Measurements from ENCODE around the gene MATN1. TPM values are rescaled to one million over a fixed set of nuclear protein-coding genes. Genes with fewer than 3 reads are reported as not detected.

MATN1 gene
- total RNA-seq, 1 experiment from 2014 or later = not detected

DNA sequence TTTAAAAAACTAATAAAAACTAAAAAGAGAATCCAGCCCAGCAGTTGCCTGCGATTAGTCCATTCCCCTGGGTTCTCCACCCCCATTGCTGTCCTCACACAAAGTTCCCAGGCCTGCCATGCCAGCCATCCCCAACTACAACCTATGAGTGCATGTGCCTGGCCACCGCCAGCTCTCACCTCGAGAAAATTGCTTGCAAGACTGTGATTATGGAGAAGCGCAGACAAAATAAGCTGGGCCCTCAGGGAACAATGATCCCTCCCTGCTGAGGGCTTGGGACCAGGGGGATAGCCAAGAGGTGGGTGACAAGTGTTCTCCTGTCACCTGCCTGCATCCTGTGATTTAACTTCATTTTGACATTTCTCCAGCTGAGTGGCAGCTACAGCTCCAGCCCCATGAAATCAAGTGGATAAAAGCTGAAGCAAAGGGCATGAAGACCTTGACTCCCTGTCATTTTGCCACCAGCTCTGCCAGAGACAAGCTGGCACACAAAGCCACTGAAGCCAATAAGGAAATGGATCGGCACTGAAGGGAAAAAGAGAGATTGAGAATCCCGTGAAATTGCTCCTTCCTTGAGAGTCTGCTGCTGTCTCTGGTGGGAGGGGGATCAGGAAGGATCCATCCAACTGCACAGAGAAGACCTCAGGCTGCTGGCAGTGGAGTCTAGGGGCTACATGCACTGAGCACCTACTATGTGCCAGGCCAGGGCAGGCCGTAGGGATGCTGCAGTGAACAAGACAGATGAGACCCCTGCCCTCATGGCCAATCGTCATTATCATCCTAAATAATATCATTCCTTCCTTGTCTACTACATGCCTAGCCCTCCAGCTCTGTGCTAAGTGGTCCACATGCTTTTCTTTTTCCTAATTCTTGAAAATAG, 40.7 kb downstream of the MATN1 start:
- POLR2A ChIA-PET = no interaction called here
- H3K9me3 ChIP-seq = no peaks in the 10 kb centered on the region
- Mint-ChIP-seq H3K4me3 (ENCODE audit: unreplicated experiment) (no peak overlapping the region), H3K9me3 (ENCODE audit: unreplicated experiment) (peaks cover 13% of the 10 kb centered on the region), H3K27ac (ENCODE audit: unreplicated experiment) (no peak overlapping the region), H3K36me3 (ENCODE audit: insufficient read depth, unreplicated experiment) (no peaks in the 10 kb centered on the region), H3K4me1 (ENCODE audit: low read depth, unreplicated experiment) (no peaks in the 10 kb centered on the region), H3K27me3 (ENCODE audit: insufficient read depth, unreplicated experiment) (peaks cover 5% of the 10 kb centered on the region)
- H3K36me3 ChIP-seq (ENCODE audit: control insufficient read depth, insufficient read depth, low read length) = no peaks in the 10 kb centered on the region
- TF ChIP-seq, protein P1, sequence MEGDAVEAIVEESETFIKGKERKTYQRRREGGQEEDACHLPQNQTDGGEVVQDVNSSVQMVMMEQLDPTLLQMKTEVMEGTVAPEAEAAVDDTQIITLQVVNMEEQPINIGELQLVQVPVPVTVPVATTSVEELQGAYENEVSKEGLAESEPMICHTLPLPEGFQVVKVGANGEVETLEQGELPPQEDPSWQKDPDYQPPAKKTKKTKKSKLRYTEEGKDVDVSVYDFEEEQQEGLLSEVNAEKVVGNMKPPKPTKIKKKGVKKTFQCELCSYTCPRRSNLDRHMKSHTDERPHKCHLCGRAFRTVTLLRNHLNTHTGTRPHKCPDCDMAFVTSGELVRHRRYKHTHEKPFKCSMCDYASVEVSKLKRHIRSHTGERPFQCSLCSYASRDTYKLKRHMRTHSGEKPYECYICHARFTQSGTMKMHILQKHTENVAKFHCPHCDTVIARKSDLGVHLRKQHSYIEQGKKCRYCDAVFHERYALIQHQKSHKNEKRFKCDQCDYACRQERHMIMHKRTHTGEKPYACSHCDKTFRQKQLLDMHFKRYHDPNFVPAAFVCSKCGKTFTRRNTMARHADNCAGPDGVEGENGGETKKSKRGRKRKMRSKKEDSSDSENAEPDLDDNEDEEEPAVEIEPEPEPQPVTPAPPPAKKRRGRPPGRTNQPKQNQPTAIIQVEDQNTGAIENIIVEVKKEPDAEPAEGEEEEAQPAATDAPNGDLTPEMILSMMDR (IDR thresholded peaks at IDR 0.05; ENCODE audit: insufficient read depth in 1 of 2, low read depth in 1 of 2, low read length in 1 of 2, severe bottlenecking in 1 of 2, unreplicated experiment in 1 of 2) = no peak
- no peak for DNase-seq
- CTCF ChIA-PET = no interaction called here
- H3K4me1 ChIP-seq = no peaks in the 10 kb centered on the region
- H3K4me3 ChIP-seq (ENCODE audit: low read depth, low read length) = no peak overlapping the region
- no peaks in the 10 kb centered on the region for H3K27me3 ChIP-seq (replicated peaks; ENCODE audit: control insufficient read depth, insufficient read depth, low read length)
- intact Hi-C loops (cut with micrococcal nuclease; ENCODE audit: unreplicated experiment) = no loop called here
- no TSS peak for BruUV-seq (replicated peaks)

DNA sequence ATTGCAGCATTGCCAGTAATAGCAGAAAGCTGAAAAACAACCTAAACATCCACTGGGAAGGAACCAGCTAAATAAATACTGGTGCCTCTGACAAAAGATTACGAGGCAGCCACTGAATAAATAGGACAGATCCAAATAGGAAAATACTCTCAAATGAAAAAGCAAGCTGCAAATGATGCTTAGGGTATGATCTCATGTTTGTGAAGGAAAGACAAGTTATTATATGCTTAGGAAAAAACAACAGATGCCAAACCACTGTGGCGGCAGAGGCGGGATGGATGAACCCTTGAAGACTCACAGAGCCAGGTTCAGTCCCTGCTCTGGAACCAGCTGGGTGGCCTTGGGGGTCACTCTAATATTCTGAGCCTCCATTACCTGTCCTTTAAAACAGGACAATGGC, 41.6 kb downstream of the MATN1 start:
- CTCF ChIA-PET = no interaction called here
- Mint-ChIP-seq H3K27me3 (ENCODE audit: insufficient read depth, unreplicated experiment) (no peaks in the 10 kb centered on the region), H3K9me3 (ENCODE audit: unreplicated experiment) (peaks cover 20% of the 10 kb centered on the region), H3K4me1 (ENCODE audit: low read depth, unreplicated experiment) (no peaks in the 10 kb centered on the region), H3K27ac (ENCODE audit: unreplicated experiment) (no peak overlapping the region), H3K4me3 (ENCODE audit: unreplicated experiment) (no peak overlapping the region), H3K36me3 (ENCODE audit: insufficient read depth, unreplicated experiment) (no peaks in the 10 kb centered on the region)
- no peaks in the 10 kb centered on the region for H3K27me3 ChIP-seq (replicated peaks; ENCODE audit: control insufficient read depth, insufficient read depth, low read length)
- H3K36me3 ChIP-seq (ENCODE audit: control insufficient read depth, insufficient read depth, low read length) = no peaks in the 10 kb centered on the region
- intact Hi-C loops (cut with micrococcal nuclease; ENCODE audit: unreplicated experiment) = no loop called here
- no peaks in the 10 kb centered on the region for H3K4me1 ChIP-seq
- DNase-seq = no peak
- no TSS peak for BruUV-seq (replicated peaks)
- H3K4me3 ChIP-seq (ENCODE audit: low read depth, low read length) = no peak overlapping the region
- TF ChIP-seq, protein P1 (IDR thresholded peaks at IDR 0.05; ENCODE audit: insufficient read depth in 1 of 2, low read depth in 1 of 2, low read length in 1 of 2, severe bottlenecking in 1 of 2, unreplicated experiment in 1 of 2) = no peak
- no peaks in the 10 kb centered on the region for H3K9me3 ChIP-seq
- POLR2A ChIA-PET = no interaction called here

DNA sequence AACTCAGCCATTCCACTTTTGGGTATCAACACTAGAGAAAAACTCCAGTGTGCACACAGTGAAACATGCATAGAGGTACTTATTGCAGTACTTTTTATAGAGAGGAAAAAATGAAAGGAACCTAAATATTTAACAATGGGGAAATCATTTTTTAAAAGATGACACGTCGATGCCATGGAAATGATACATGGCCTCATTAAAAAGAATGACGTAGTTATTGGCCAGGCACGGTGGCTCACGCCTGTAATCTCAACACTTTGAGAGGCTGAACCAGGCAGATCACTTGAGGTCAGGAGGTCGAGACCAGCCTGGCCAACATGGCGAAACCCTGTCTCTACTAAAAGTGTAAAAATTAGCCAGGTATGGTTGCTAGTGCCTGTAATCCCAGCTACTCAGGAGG, 42.5 kb downstream of the MATN1 start:
- BruUV-seq (replicated peaks) = no TSS peak
- intact Hi-C loops (cut with micrococcal nuclease; ENCODE audit: unreplicated experiment) = no loop called here
- H3K4me1 Mint-ChIP-seq (ENCODE audit: low read depth, unreplicated experiment) = no peaks in the 10 kb centered on the region
- Histone ChIP-seq H3K27me3 (replicated peaks; ENCODE audit: control insufficient read depth, insufficient read depth, low read length) (no peaks in the 10 kb centered on the region), H3K36me3 (ENCODE audit: control insufficient read depth, insufficient read depth, low read length) (no peaks in the 10 kb centered on the region), H3K4me3 (ENCODE audit: low read depth, low read length) (no peak overlapping the region), H3K4me1 (no peaks in the 10 kb centered on the region), H3K9me3 (no peaks in the 10 kb centered on the region)
- no peak overlapping the region for H3K27ac Mint-ChIP-seq (ENCODE audit: unreplicated experiment)
- no peaks in the 10 kb centered on the region for H3K36me3 Mint-ChIP-seq (ENCODE audit: insufficient read depth, unreplicated experiment)
- DNase-seq = no peak
- TF ChIP-seq, protein P1 (IDR thresholded peaks at IDR 0.05; ENCODE audit: insufficient read depth in 1 of 2, low read depth in 1 of 2, low read length in 1 of 2, severe bottlenecking in 1 of 2, unreplicated experiment in 1 of 2) = no peak
- H3K4me3 Mint-ChIP-seq (ENCODE audit: unreplicated experiment) = no peak overlapping the region
- POLR2A ChIA-PET = no interaction called here
- no peaks in the 10 kb centered on the region for H3K27me3 Mint-ChIP-seq (ENCODE audit: insufficient read depth, unreplicated experiment)
- CTCF ChIA-PET = no interaction called here
- peaks cover 21% of the 10 kb centered on the region for H3K9me3 Mint-ChIP-seq (ENCODE audit: unreplicated experiment)
